GM21576 (cell line): ENCODE data around the gene CCDC102B.
"Not testable (repeated sequence)": the region's sequence is repeated elsewhere in the genome, so short reads cannot be mapped to it uniquely, and the experiment has no call there.

Experiments used
- ATAC-seq: cut with Tn5 transposase; IDR thresholded peaks from one replicate; pipeline ENCODE4 v1.9.1; 2021; ENCODE audit warnings: mild to moderate bottlenecking, moderate library complexity; ENCODE audit not compliant: unreplicated experiment

The CCDC102B gene

DNA sequence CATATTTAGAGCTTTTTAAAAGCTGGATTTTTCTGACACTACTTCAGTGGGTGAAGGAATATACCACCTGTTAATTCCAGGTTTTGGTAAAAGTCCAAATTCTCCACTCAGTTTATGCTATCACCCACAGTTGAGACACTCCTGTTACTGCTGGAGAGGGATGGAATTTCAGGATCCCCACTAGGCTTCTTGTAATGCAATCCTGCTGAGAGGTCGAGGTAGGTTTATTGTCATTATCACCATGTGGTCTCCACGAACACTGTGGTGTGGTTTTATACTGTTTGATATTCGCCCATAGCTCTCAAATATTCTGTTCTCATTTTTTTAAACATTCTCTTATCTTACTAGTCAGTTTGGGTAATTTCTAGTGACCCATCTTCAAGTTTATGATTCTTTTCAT, 167.9 kb downstream of the CCDC102B start:
- ATAC-seq: no peak

GRCh38 chr18:68969027-68969426, 171.1 kb downstream of the CCDC102B start:
- no peak for ATAC-seq

GRCh38 chr18:68972176-68972575, 174.3 kb downstream of the CCDC102B start:
- ATAC-seq: no peak

- no peak for ATAC-seq
These were observed 181.9 kb downstream of the CCDC102B start for GRCh38 chr18:68979737-68980136.

DNA sequence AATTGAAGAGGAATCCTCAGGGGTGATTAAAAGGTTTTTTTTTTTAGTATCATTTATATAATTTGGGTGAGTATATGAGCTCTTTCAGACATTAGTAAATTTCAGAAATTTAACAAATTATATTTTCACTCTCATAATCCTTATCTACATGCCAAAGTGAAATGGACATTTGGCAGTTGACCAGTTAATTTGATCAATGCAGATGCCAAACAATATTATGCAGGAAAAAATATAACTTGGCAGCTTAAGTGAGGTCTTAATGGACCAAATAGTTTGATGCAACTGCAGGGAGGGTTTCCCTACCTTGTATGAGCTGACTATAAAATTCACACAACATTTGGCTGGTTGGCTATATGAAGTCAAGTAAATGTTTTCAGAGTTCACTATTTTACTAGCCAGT, 185.2 kb downstream of the CCDC102B start:
- no peak for ATAC-seq

DNA sequence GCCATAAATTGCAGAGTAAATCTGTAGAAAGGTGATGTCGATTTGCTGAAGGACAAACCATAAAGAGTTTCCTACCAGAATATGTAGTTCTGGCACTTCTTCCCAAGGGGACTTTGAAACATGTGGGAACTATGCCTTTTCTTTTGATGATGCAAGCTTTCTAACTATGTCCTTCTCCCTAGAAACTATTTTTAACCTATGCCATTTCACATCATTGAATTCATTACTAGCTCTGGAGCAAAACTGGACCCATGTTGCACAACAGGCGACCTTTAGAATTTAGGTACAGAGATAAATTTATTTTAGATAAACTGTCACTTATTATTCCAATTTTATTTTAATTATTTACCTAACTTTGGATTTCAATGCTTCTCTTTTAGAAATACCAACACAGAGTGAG, 186.5 kb downstream of the CCDC102B start:
- ATAC-seq: no peak

GRCh38 chr18:68985172-68985820, 187.4 kb downstream of the CCDC102B start:
- peak; percentile 89 for ATAC-seq

- ATAC-seq: peak; percentile 52
These were observed 193.4 kb downstream of the CCDC102B start for GRCh38 chr18:68991286-68991685.

DNA sequence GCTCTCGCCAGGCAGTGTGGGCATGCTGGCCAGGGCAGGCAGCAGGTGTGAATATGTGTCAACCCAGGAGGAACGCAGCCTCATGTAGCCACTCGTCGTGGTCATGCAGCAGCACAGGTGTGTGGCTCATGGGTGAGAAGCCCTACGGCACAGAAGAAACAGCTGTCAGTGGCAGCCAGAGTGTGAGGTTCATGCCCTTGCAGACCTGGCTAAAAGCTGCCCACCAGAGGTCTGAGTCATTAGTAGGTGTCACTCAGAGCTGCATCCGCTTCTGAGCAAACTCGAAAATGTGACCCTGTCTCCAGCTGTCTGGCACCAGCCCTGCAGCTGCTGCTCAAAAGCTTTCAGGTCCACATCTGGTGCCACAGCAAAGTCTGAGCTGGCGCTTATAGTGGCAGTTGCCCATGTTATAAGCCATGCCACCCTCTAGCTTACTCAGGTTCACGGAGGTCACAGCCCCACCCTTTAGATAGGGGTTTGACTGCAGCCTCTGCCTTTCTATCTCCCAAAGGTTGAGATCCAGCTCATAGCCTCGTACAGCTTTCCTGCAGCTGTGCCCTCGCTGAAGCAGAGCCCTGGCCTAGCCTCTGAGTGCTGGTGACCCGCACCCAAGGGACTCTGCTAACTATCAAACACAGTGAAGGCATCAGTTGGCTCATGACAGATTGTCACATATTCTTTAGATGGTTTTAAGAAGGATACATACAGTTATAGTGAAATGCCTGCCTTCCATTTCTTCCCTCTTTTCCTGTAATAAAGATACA, 195.0 kb downstream of the CCDC102B start:
- peak; percentile 51 for ATAC-seq

DNA sequence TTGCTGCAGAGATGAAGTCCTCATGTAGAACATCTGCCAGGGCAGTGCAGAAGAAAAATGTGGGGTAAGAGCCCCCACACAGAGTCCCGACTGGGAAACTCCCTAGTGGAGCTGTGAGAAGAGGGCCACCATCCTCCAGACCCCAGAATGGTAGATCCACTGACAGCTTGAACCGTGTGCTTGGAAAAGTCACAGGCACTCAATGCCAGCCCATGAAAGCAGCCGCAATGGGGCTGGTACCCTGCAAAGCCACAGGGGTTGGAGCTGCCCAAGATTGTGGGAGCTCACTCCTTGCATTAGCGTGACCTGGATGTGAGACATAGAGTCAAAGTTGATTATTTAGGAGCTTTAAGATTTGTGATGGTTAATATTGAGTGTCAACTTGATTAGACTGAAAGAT, 197.8 kb downstream of the CCDC102B start:
- ATAC-seq: no peak

DNA sequence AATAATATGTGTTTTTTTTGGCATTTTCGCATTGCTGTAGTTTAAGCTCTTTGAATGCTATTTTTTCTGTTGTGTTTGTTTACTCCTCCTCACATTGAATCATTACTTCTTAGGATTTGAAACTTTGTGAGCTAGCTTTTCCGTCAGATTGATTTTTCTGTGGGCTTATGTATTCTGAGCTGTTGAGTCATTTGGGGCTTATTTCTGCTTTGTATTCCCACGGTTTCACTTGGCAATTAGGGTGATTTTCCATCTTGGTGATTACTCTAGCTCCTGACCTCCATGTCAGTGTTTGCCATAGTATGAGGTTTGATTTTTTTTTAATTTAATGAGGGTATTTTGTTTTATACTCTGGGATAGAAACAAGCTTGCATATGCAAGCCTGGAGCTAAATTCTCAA, 200.0 kb downstream of the CCDC102B start:
- ATAC-seq: no peak

DNA sequence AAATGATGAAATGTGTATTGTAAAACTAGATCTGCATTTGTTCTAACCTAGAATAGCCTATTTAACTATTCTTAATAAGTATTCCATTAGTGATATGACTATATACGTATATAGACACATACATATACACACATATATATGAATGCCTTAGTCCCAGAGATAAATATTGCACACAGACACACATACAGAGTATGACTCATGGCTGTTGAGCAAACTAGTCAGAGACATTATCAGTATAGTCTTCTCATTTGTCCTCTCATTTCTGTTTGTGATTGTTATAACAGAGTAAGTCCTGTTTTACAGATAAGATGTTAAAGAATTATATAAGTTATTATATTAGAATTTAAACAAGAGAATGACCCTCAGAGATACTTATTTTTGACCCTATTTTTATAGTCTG, 202.5 kb downstream of the CCDC102B start:
- no peak for ATAC-seq

DNA sequence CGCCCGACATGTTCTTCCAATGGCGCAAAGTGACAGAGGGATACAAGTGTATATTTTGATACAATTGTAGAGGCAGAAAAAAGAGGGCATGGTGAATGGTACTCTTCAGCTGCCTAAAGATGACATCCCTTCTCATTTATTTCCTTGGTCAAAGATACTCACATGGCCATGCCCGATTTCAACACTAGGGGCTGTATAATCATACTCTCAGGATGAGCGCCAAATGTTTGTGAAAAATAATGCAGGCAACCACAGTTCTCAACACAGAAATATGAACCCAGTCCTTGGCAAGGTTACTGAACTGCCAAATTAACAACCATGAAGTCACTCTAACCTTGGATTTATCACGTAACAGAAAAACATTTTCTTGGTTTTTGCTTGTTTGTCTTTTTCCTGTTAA, 204.4 kb downstream of the CCDC102B start:
- ATAC-seq: no peak

- not testable (repeated sequence) for ATAC-seq
These were observed 208.3 kb downstream of the CCDC102B start for GRCh38 chr18:69006212-69006611.

DNA sequence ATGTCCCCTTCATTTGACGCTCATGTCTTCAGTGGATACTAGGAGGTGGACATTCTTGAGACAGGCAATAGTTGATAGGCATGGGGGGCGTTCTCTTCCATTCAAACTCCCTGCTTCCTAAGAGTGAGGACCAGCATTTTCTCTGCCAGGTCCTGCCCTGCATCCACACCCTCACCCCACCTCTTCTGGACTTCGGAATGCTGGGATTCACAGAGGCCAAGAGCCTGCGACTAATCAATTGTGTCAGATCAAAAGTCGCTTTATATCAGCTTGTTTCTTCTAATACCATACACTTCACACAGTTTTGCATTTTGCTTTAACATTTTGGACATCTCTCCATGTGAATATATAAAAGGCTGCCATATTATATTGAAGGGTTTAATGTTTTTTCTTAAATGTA, 210.7 kb downstream of the CCDC102B start:
- no peak for ATAC-seq

DNA sequence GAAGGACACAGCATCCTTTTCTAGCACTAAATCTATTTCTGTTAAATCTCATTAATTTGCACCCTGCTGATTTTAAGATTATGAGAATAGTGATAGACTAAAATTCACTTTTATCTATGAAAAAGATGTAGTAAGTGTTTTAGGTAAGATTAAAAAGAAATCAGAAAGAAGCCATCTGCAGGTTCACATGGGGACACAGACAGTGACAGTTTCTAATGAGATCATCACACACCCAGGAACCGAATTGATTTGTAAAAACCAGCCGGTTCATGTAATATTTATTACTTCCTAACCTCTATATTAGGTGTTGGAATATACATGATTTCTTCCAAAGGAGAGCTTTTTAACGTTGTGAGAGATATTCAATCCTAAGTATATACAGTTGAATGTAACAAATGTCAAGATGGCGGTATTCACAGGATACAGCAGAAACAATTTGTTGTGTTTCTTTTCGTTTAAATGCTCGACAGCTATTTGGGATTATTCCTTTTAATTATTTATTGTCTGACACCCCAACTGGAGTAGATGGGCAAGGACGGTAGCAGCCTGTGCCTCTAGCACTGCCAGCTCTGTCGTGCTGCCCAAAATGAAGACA, 223.4 kb downstream of the CCDC102B start:
- no peak for ATAC-seq

- no peak for ATAC-seq
These were observed 224.5 kb downstream of the CCDC102B start for GRCh38 chr18:69022426-69022825.

GRCh38 chr18:69031571-69031970, 233.7 kb downstream of the CCDC102B start:
- no peak for ATAC-seq

GRCh38 chr18:69032009-69032408, 234.1 kb downstream of the CCDC102B start:
- no peak for ATAC-seq

- no peak for ATAC-seq
These were observed 237.9 kb downstream of the CCDC102B start for GRCh38 chr18:69035756-69036155.

GRCh38 chr18:69044215-69044614, 246.3 kb downstream of the CCDC102B start:
- no peak for ATAC-seq

DNA sequence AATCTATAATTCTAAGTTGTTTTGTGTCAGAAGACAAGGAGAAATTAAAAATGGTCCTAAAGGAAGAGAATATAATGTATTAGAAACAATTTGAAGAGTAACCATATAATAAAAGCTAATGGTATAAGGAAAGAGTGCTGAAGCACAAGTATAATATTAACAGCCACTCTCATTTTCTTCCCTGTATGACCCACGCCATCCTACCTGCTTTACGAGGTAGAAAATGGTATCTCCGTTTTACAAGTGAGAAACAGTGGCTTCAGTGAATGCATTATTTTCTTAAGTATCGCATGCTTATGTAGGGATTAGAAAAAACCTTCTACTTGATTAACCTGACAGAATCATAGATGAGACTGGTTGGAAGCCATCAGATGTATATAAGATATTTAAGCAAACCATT, 266.2 kb downstream of the CCDC102B start:
- no peak for ATAC-seq
